Measurements from ENCODE around the gene CERS2.

Gene CERS2

DNA sequence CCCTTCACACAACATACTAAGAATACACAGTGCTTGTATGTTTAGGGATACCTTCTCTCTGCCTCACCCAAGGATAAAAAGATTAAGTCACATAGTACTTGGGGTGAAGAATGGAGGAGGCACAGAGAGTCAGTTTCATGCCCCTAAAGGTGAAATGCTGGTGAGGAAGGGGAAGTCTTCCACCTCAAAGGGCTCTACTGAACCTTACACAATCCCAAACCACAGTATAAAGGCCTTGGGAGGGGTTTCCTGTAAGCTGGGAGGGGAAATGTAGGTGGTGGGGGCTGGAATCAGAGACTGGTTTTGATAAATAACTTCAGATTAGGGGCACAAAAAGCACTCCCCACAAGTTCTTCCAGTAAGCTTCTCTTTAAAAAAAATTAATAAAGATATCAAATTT, 28.5 kb upstream of the CERS2 start:
- H3K4me1 ChIP-seq (ENCODE audit: insufficient read depth, low read length) = peaks cover 29% of the 10 kb centered on the region
- H3K9ac ChIP-seq (ENCODE audit: low read depth, low read length) = no peak overlapping the region
- H3K9me3 ChIP-seq (ENCODE audit: control insufficient read depth, insufficient read depth, low read length) = no peaks in the 10 kb centered on the region
- peaks cover 2% of the 10 kb centered on the region; the same call in 1 of the 2 replicates for H3K36me3 ChIP-seq (ENCODE audit: insufficient read depth, low read length)

DNA sequence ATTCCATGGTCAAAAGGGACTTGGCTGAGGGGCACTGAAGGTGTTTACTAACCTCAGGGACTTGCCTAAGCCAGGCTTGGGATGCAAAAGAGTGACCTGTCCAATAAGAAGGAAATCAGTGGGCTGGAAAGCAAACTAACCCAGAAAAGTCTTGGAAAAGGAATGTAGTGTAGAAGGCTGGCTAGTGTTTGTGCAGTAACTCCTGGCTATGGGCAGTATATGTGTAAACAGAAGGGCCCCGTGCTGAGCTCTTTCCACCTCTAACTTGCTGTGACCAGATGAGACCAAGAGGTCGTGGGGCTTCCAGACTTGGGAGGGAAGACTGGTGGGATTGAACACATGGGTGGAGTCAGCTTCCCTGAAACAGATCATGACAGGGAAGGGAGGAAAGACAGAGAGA, 28.0 kb upstream of the CERS2 start:
- peaks cover 25% of the 10 kb centered on the region for H3K4me1 ChIP-seq (ENCODE audit: insufficient read depth, low read length)
- H3K9me3 ChIP-seq (ENCODE audit: control insufficient read depth, insufficient read depth, low read length) = no peaks in the 10 kb centered on the region
- peaks cover 2% of the 10 kb centered on the region; the same call in 1 of the 2 replicates for H3K36me3 ChIP-seq (ENCODE audit: insufficient read depth, low read length)
- H3K9ac ChIP-seq (ENCODE audit: low read depth, low read length) = no peak overlapping the region

DNA sequence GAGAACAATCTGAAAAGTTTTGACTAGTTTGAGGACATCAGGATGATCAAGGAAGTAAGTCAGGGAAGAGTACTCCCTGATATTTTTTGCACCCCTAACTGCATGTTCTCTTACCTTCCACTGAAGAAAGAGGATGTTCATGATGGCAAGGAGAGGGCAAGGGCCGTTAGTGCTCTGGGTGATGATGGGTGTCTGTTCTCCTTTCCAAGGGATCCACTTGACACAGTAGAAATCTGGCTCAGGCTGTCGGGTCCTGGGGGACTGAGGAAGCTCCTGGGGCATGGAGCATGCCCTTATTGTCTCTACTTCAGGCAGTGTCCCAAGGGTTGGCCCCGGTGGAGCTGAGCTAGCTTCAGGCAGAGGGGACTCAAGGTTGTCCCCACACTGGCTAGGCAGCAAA, 27.4 kb upstream of the CERS2 start:
- peaks cover 2% of the 10 kb centered on the region; the same call in 1 of the 2 replicates for H3K36me3 ChIP-seq (ENCODE audit: insufficient read depth, low read length)
- no peaks in the 10 kb centered on the region for H3K9me3 ChIP-seq (ENCODE audit: control insufficient read depth, insufficient read depth, low read length)
- peaks cover 25% of the 10 kb centered on the region; the same call in 1 of the 2 replicates for H3K4me1 ChIP-seq (ENCODE audit: insufficient read depth, low read length)
- no peak overlapping the region for H3K9ac ChIP-seq (ENCODE audit: low read depth, low read length)

DNA sequence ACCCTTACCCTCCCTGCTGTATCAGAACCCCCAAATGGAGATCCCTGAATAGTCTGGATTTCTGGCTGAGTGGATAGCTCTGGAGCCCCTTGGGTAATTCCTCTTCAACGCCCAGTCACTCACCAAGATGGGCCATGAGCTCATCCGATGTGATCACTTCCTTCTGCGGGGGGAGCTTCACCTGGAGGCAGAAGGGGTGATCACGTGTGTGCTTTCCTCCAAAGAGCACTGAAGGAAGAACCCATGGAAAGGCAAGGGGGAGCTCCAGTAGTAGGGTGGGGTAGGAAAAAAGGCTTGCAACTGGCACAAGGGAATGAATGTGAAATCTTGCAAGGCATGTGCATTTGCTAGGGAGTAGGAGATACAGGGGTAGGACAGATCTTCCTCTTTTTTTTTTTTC, 27.0 kb upstream of the CERS2 start:
- Histone ChIP-seq H3K9ac (ENCODE audit: low read depth, low read length) (peak overlapping the region; percentile 30; the same call in 1 of the 2 replicates), H3K4me1 (ENCODE audit: insufficient read depth, low read length) (peaks cover 22% of the 10 kb centered on the region; the same call in 1 of the 2 replicates), H3K9me3 (ENCODE audit: control insufficient read depth, insufficient read depth, low read length) (no peaks in the 10 kb centered on the region), H3K36me3 (ENCODE audit: insufficient read depth, low read length) (peaks cover 2% of the 10 kb centered on the region; the same call in 1 of the 2 replicates)

DNA sequence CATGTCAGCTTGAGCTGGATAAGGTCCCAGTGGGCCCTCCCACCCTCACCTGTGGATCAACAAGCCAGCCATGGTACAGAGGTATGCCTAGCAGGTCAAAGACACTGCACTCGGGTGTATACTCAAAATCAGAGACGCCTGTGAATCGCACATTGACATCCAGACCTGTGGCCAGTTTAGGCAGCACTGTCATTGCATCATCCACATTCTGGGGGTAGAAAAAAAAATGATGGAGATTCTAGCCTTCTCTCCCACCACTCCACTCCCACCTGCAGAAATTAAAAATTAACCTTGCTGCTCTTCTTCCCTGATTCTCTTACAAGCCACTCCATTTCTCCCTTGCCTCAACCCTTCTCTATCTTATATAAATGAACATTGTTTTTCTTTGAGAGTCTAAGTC, 25.8 kb upstream of the CERS2 start:
- Histone ChIP-seq H3K9me3 (ENCODE audit: control insufficient read depth, insufficient read depth, low read length) (no peaks in the 10 kb centered on the region), H3K36me3 (ENCODE audit: insufficient read depth, low read length) (peaks cover 2% of the 10 kb centered on the region; the same call in 1 of the 2 replicates), H3K4me1 (ENCODE audit: insufficient read depth, low read length) (peaks cover 18% of the 10 kb centered on the region; the same call in 1 of the 2 replicates), H3K9ac (ENCODE audit: low read depth, low read length) (no peak overlapping the region)

DNA sequence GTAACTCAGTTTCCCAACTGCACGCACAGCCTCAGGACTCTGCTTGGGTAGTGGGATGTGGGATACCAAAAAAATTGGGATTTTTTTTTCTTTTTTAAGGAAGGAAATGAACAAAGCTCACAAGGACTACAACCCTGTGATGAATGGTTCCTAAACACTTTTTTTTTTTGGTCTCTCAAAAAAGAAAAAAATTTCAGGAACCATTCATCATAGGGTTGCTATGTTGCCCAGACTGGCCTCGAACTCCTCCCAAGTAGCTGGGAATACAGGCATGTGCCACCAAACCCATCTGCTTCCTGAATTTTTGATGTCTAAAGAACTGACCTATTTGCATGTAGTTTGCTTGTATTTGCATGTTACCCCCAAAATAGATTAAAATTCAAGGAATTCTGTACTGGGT, 25.3 kb upstream of the CERS2 start:
- Histone ChIP-seq H3K9ac (ENCODE audit: low read depth, low read length) (no peak overlapping the region), H3K36me3 (ENCODE audit: insufficient read depth, low read length) (peaks cover 2% of the 10 kb centered on the region; the same call in 1 of the 2 replicates), H3K9me3 (ENCODE audit: control insufficient read depth, insufficient read depth, low read length) (no peaks in the 10 kb centered on the region), H3K4me1 (ENCODE audit: insufficient read depth, low read length) (peaks cover 17% of the 10 kb centered on the region; the same call in 1 of the 2 replicates)

DNA sequence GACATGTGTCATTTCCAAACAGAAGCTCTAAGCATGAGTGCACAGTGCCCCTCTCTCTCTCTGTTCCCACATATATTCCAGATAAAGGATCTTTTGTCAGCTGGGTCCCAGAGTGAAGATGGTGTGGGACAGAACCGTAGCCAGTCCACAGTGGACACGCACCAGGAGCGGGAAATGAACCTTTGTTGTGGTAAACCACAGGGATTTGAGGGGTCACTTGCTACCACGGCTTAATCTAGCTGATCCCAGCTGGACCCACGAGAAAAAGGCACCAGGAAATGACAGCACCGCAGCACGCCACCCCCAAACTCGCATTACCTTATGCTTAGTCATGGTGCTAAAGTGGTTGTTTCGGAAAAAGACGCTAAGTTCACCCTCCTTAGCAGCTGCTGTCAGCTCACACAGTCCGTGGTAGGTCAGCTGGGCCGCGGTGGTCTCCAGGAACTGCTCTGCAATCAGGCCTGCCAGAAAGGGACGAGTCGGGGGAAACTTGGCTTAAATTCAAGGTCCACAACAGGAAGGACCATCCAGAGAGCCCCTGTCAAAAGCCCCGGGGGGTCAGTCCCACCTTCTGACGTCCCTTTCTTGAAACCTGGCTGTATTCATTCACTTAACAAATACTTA, 24.5 kb upstream of the CERS2 start:
- Histone ChIP-seq H3K36me3 (ENCODE audit: insufficient read depth, low read length) (peaks cover 2% of the 10 kb centered on the region; the same call in 1 of the 2 replicates), H3K9me3 (ENCODE audit: control insufficient read depth, insufficient read depth, low read length) (no peaks in the 10 kb centered on the region), H3K4me1 (ENCODE audit: insufficient read depth, low read length) (peaks cover 17% of the 10 kb centered on the region; the same call in 1 of the 2 replicates), H3K9ac (ENCODE audit: low read depth, low read length) (no peak overlapping the region)

DNA sequence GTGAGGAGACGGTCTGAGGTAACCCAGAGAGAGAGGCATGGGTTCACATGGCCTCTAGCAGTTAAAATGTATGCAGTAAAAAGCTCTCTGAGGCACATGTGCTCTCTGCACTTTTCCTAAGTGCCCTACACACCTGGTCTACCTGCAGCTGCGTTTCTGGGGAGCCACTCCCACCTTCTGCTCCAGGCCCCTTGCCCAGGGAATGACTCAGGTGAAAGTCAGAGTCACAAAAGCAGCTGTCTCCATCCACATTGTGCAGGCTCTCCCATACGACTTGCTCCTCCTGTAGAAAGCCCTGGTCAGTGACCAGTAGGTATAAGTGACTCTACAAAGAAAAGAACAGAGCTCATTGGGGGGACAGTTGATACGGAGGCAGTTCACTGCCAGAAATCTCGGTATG, 23.3 kb upstream of the CERS2 start:
- Histone ChIP-seq H3K9me3 (ENCODE audit: control insufficient read depth, insufficient read depth, low read length) (no peaks in the 10 kb centered on the region), H3K4me1 (ENCODE audit: insufficient read depth, low read length) (peaks cover 17% of the 10 kb centered on the region; the same call in 1 of the 2 replicates), H3K36me3 (ENCODE audit: insufficient read depth, low read length) (peaks cover 2% of the 10 kb centered on the region; the same call in 1 of the 2 replicates), H3K9ac (ENCODE audit: low read depth, low read length) (no peak overlapping the region)

DNA sequence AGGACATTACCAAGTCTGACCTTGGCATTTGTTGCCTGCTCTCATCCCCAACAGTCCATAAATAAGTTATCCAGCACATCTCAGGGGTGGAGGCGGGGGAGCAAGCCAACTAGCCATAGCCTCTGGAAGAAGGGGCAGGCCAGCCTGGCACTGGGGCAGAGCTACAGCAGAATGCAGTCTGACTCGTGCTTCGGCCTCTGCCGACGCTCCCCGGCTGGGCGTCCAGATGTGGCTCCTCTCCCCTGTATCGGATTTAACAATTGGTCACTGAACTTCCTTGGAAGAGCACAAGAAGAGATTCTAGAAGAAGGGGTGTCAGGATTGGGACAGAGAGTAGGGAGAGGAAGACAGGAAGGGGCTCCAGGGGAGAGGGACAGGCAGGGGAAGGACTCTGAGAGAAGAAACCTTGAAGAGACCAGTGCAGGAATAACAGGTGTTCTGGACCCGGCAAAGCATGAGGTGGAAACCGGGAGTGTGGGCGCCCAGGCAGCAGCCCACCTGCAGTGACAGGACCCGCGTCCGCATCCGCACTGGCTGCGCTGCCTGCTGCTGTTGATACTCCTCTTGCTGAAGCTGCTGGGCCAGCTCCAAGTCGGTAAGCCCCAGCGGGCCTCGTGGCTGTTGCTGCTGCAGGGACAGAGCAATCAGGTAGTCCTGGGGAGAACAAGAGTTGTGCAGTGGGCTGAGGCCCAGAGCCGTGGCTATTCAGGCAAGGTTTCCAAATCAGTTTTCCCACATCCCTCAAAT, 22.7 kb upstream of the CERS2 start:
- no peaks in the 10 kb centered on the region for H3K9me3 ChIP-seq (ENCODE audit: control insufficient read depth, insufficient read depth, low read length)
- H3K4me1 ChIP-seq (ENCODE audit: insufficient read depth, low read length) = peaks cover 17% of the 10 kb centered on the region; the same call in 1 of the 2 replicates
- H3K36me3 ChIP-seq (ENCODE audit: insufficient read depth, low read length) = peaks cover 2% of the 10 kb centered on the region; the same call in 1 of the 2 replicates
- no peak overlapping the region for H3K9ac ChIP-seq (ENCODE audit: low read depth, low read length)

DNA sequence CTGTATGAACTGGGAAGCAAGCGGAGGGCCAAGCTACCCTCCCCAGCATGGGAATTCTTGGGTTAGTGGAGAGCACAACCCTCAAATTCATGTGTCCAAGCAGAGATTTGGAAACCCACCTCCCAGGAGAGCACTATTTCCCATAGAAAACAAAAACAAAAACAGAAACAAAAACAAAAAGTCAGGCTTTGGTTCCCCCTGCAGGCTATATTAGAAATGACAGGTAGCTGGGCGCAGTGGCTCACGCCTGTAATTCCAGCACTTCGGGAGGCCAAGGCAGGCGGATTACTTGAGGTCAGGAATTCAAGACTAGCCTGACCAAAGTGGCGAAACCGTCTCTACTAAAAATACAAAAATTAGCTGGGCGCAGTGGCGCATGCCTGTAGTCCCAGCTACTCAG, 21.3 kb upstream of the CERS2 start:
- no peak overlapping the region for H3K9ac ChIP-seq (ENCODE audit: low read depth, low read length)
- peaks cover 8% of the 10 kb centered on the region; the same call in 1 of the 2 replicates for H3K4me1 ChIP-seq (ENCODE audit: insufficient read depth, low read length)
- H3K36me3 ChIP-seq (ENCODE audit: insufficient read depth, low read length) = peaks cover 2% of the 10 kb centered on the region; the same call in 1 of the 2 replicates
- no peaks in the 10 kb centered on the region for H3K9me3 ChIP-seq (ENCODE audit: control insufficient read depth, insufficient read depth, low read length)

DNA sequence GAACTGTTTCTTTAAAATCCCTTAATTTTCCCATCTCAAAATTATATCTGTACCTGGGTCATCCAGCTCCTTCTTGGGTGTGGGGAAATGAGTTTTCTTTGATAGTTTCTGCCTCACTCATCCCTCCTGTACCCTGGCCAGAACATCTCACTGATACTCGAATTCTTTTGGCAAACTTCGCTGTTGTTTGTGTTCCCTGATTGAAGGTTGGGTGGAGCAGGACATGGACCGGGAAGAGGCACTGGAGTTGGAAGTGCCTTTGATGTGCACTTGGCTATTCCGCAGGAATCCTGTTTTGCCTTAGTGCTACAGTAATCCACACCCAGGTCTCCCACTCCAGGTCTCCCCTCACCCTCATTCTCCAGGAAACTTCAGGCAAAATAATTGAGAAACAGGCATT, 20.8 kb upstream of the CERS2 start:
- Histone ChIP-seq H3K4me1 (ENCODE audit: insufficient read depth, low read length) (peaks cover 8% of the 10 kb centered on the region; the same call in 1 of the 2 replicates), H3K36me3 (ENCODE audit: insufficient read depth, low read length) (peaks cover 2% of the 10 kb centered on the region; the same call in 1 of the 2 replicates), H3K9ac (ENCODE audit: low read depth, low read length) (no peak overlapping the region), H3K9me3 (ENCODE audit: control insufficient read depth, insufficient read depth, low read length) (no peaks in the 10 kb centered on the region)

DNA sequence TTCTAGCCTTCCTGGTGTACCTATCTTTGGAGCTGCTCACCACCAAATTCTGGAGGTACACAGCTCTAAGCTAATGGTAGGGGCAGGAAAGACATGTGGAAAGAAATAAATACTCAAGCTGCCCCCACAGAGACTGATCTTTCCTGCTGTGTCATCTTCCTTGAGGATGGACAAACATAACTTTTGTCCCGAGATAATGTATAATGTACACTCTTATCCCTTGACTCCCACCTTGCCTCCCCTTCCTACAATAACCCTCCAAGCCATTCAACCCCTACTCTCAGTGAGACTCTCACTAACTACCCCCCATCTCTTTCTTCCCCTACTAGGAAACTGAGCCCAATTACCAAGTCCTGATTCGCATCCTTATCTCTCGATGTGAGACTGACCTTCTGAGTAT, 19.6 kb upstream of the CERS2 start:
- H3K9me3 ChIP-seq (ENCODE audit: control insufficient read depth, insufficient read depth, low read length) = no peaks in the 10 kb centered on the region
- H3K4me1 ChIP-seq (ENCODE audit: insufficient read depth, low read length) = peaks cover 3% of the 10 kb centered on the region; the same call in 1 of the 2 replicates
- H3K9ac ChIP-seq (ENCODE audit: low read depth, low read length) = no peak overlapping the region

DNA sequence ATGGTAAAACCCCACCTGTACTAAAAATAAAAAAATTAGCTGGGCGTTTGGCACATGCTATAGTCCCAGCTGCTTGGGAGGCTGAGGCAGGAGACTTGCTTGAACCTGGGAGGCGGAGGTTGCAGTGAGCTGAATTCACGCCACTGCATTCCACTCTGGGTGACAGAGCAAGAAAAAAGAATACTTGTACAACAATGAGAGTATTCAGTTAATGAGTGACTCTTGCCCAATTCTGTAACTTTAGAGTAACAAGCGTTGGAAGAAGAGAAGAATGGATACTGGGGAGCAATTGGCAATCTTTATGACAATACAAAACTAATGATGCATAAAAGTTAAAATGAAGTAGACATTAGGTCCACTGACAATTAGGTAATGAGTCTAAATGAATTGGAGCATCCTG, 18.0 kb upstream of the CERS2 start:
- H3K9ac ChIP-seq (ENCODE audit: low read depth, low read length) = no peak overlapping the region
- H3K9me3 ChIP-seq (ENCODE audit: control insufficient read depth, insufficient read depth, low read length) = no peaks in the 10 kb centered on the region
- no peaks in the 10 kb centered on the region for H3K36me3 ChIP-seq (ENCODE audit: insufficient read depth, low read length)
- peaks cover 3% of the 10 kb centered on the region; the same call in 1 of the 2 replicates for H3K4me1 ChIP-seq (ENCODE audit: insufficient read depth, low read length)

More for the DNA sequence above, 19.6 kb upstream of the CERS2 start:
- peaks cover 2% of the 10 kb centered on the region; the same call in 1 of the 2 replicates for H3K36me3 ChIP-seq (ENCODE audit: insufficient read depth, low read length)

DNA sequence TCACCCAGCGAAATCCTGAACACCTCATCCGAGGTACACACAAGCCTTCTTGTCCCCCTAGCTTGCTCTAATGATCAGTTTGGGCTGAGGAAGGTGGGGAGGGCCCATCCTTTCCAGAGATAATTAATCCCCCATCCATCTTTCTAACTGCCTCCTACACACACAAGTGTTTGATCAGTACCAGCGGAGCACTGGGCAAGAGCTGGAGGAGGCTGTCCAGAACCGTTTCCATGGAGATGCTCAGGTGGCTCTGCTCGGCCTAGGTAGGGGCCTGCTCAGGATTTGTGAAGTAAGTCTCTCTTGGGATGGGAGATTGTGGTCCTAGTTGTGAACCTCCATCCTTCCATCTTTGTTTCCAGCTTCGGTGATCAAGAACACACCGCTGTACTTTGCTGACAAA, 13.3 kb upstream of the CERS2 start:
- Histone ChIP-seq H3K9me3 (ENCODE audit: control insufficient read depth, insufficient read depth, low read length) (no peaks in the 10 kb centered on the region), H3K36me3 (ENCODE audit: insufficient read depth, low read length) (no peaks in the 10 kb centered on the region), H3K9ac (ENCODE audit: low read depth, low read length) (no peak overlapping the region), H3K4me1 (ENCODE audit: insufficient read depth, low read length) (no peaks in the 10 kb centered on the region)
